ENCODE data around the gene FOXJ3.

The FOXJ3 gene

GRCh38 chr1:42333662-42334239, 1.3 kb downstream of the FOXJ3 start:
- DNase-seq = no peak

- DNase-seq = no peak
Measured at GRCh38 chr1:42332877-42333276, 2.2 kb downstream of the FOXJ3 start.

- DNase-seq = no peak
Measured at GRCh38 chr1:42330215-42330614, 4.8 kb downstream of the FOXJ3 start.

- no peak for DNase-seq
Measured at GRCh38 chr1:42328916-42329496, 6.0 kb downstream of the FOXJ3 start.

GRCh38 chr1:42328047-42328625, 6.9 kb downstream of the FOXJ3 start:
- DNase-seq = no peak

GRCh38 chr1:42325014-42325402, 10.0 kb downstream of the FOXJ3 start:
- no peak for DNase-seq

- DNase-seq = no peak
Measured at GRCh38 chr1:42324398-42325013, 10.5 kb downstream of the FOXJ3 start.

GRCh38 chr1:42323551-42323950, 11.5 kb downstream of the FOXJ3 start:
- no peak for DNase-seq

- no peak for DNase-seq
Measured at GRCh38 chr1:42322577-42322976, 12.5 kb downstream of the FOXJ3 start.

- no peak for DNase-seq
Measured at GRCh38 chr1:42321731-42322130, 13.3 kb downstream of the FOXJ3 start.

GRCh38 chr1:42320708-42321107, 14.3 kb downstream of the FOXJ3 start:
- DNase-seq = no peak

GRCh38 chr1:42319871-42320484, 15.1 kb downstream of the FOXJ3 start:
- DNase-seq = no peak

- no peak for DNase-seq
Measured at GRCh38 chr1:42319128-42319851, 15.7 kb downstream of the FOXJ3 start.

GRCh38 chr1:42318601-42319000, 16.4 kb downstream of the FOXJ3 start:
- no peak for DNase-seq

GRCh38 chr1:42317308-42317707, 17.7 kb downstream of the FOXJ3 start:
- no peak for DNase-seq

GRCh38 chr1:42316292-42316691, 18.7 kb downstream of the FOXJ3 start:
- DNase-seq = no peak

GRCh38 chr1:42315500-42315899, 19.5 kb downstream of the FOXJ3 start:
- no peak for DNase-seq

- DNase-seq = no peak
Measured at GRCh38 chr1:42313970-42314369, 21.1 kb downstream of the FOXJ3 start.

- DNase-seq = no peak
Measured at GRCh38 chr1:42312576-42313212, 22.3 kb downstream of the FOXJ3 start.

- no peak for DNase-seq
Measured at GRCh38 chr1:42311897-42312296, 23.1 kb downstream of the FOXJ3 start.

GRCh38 chr1:42311138-42311537, 23.9 kb downstream of the FOXJ3 start:
- DNase-seq = no peak

- no peak for DNase-seq
Measured at GRCh38 chr1:42306977-42307376, 28.1 kb downstream of the FOXJ3 start.

GRCh38 chr1:42305639-42306038, 29.4 kb downstream of the FOXJ3 start:
- no peak for DNase-seq
